ENCODE measurements around the gene SDF2. TPM values are rescaled to one million over a fixed set of nuclear protein-coding genes. Genes with fewer than 3 reads are reported as not detected.
"Not testable (repeated sequence)": the region's sequence is repeated elsewhere in the genome, so short reads cannot be mapped to it uniquely, and the experiment has no call there.

SDF2 gene
- total RNA-seq, 6 donors from 2014 or later = 43.2 to 91.1 (median 52.5) TPM

GRCh38 chr17:28612936-28613872 lies 48.5 kb downstream of the SDF2 start:
- WGBS, 2 donors = 82 to 83% methylated on average over 3 to 6 of the region's 6 CpGs
- Histone ChIP-seq H3K4me3 (no peak overlapping the region), H3K27me3 (no peaks in the 10 kb centered on the region), H3K9me3 (no peaks in the 10 kb centered on the region), H3K36me3 (peaks cover 38 to 66% (median 47%) of the 10 kb centered on the region in 4 donors), H3K27ac (no peak overlapping the region), H3K4me1 (no peaks in the 10 kb centered on the region)
- no peak for TF ChIP-seq POLR2AphosphoS5 (IDR thresholded peaks at IDR 0.05)
- peak; percentile 26 to 48 (median 44) for TF ChIP-seq CTCF (IDR thresholded peaks at IDR 0.05)
- ATAC-seq (ENCODE audit: low FRiP score in 2 of 2) (peak in 1 of 2 donors; percentile 58), DNase-seq (no peak)

- no peak for TF ChIP-seq EP300 (IDR thresholded peaks at IDR 0.05)
- TF ChIP-seq CTCF (IDR thresholded peaks at IDR 0.05) = no peak
- H3K4me3 ChIP-seq = no peak overlapping the region
- H3K9me3 ChIP-seq = no peaks in the 10 kb centered on the region
- H3K27ac ChIP-seq = no peak overlapping the region
- DNase-seq = no peak
- H3K4me1 ChIP-seq = no peaks in the 10 kb centered on the region
- no peak for ATAC-seq (ENCODE audit: low FRiP score in 2 of 2)
- peaks cover 32 to 59% (median 41%) of the 10 kb centered on the region in 4 donors for H3K36me3 ChIP-seq
- 30 to 49% methylated on average over 2 of the region's 2 CpGs for WGBS, 2 donors
- H3K27me3 ChIP-seq = no peaks in the 10 kb centered on the region
These were observed 49.2 kb downstream of the SDF2 start for GRCh38 chr17:28612531-28612930.

GRCh38 chr17:28610376-28610775 lies 51.3 kb downstream of the SDF2 start:
- H3K9me3 ChIP-seq = no peaks in the 10 kb centered on the region
- no peak overlapping the region for H3K4me3 ChIP-seq
- ATAC-seq (ENCODE audit: low FRiP score in 2 of 2) (no peak), DNase-seq (no peak)
- no peaks in the 10 kb centered on the region for H3K27me3 ChIP-seq
- 86 to 92% methylated on average over 8 of the region's 8 CpGs for WGBS, 2 donors
- TF ChIP-seq POLR2AphosphoS5 (IDR thresholded peaks at IDR 0.05) (no peak), EP300 (IDR thresholded peaks at IDR 0.05) (no peak), CTCF (IDR thresholded peaks at IDR 0.05) (no peak), POLR2A (IDR thresholded peaks at IDR 0.05) (no peak)
- H3K27ac ChIP-seq = no peak overlapping the region
- no peaks in the 10 kb centered on the region for H3K4me1 ChIP-seq
- peaks cover 12 to 37% (median 20%) of the 10 kb centered on the region in 4 donors for H3K36me3 ChIP-seq

- DNase-seq = peak in 1 of 2 donors; percentile 50
- H3K27me3 ChIP-seq; ATAC-seq (ENCODE audit: low FRiP score in 2 of 2); H3K4me3 ChIP-seq; H3K27ac ChIP-seq; H3K9me3 ChIP-seq; H3K36me3 ChIP-seq: not testable (repeated sequence)
- WGBS, 2 donors = 100% methylated on average over 2 of the region's 31 CpGs; no CpG with 5 or more reads in 1 of the 2 donors
- peaks cover 7 to 11% (median 9%) of the 10 kb centered on the region in 4 donors for H3K4me1 ChIP-seq
These were observed 57.7 kb downstream of the SDF2 start for GRCh38 chr17:28604031-28604430.

- Histone ChIP-seq H3K27me3 (no peaks in the 10 kb centered on the region), H3K4me1 (peaks cover 17 to 21% (median 17%) of the 10 kb centered on the region in 4 donors), H3K36me3 (no peaks in the 10 kb centered on the region), H3K9me3 (no peaks in the 10 kb centered on the region), H3K27ac (peak overlapping the region; percentile 94 to 97 (median 96)), H3K4me3 (peak overlapping the region; percentile 18 to 62 (median 58))
- TF ChIP-seq POLR2AphosphoS5 (IDR thresholded peaks at IDR 0.05) (peak in 1 of 2 donors; percentile 3), CTCF (IDR thresholded peaks at IDR 0.05) (peak in 1 of 6 experiments; percentile 6), EP300 (IDR thresholded peaks at IDR 0.05) (no peak), POLR2A (IDR thresholded peaks at IDR 0.05) (peak in 2 of 4 donors; percentile 1 to 14)
- WGBS, 2 donors = 11 to 12% methylated on average over 37 to 39 of the region's 40 CpGs
- peak; percentile 82 to 86 for ATAC-seq (ENCODE audit: low FRiP score in 2 of 2)
- peak in 1 of 2 donors; percentile 60 for DNase-seq
These were observed 62.2 kb downstream of the SDF2 start for GRCh38 chr17:28599311-28600184.
